GM21447 (cell line): Measurements from ENCODE around the gene MYOD1.

ENCODE experiments used
- ATAC-seq: cut with Tn5 transposase; IDR thresholded peaks from one replicate; pipeline ENCODE4 v1.9.1; 2021; ENCODE audit not compliant: unreplicated experiment

Gene MYOD1

DNA sequence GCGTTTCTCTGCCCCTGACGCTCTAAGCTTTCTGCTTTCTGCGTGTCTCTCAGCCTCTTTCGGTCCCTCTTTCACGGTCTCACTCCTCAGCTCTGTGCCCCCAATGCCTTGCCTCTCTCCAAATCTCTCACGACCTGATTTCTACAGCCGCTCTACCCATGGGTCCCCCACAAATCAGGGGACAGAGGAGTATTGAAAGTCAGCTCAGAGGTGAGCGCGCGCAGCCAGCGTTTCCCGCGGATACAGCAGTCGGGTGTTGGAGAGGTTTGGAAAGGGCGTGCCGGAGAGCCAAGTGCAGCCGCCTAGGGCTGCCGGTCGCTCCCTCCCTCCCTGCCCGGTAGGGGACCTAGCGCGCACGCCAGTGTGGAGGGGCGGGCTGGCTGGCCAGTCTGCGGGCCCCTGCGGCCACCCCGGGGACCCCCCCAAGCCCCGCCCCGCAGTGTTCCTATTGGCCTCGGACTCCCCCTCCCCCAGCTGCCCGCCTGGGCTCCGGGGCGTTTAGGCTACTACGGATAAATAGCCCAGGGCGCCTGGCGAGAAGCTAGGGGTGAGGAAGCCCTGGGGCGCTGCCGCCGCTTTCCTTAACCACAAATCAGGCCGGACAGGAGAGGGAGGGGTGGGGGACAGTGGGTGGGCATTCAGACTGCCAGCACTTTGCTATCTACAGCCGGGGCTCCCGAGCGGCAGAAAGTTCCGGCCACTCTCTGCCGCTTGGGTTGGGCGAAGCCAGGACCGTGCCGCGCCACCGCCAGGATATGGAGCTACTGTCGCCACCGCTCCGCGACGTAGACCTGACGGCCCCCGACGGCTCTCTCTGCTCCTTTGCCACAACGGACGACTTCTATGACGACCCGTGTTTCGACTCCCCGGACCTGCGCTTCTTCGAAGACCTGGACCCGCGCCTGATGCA lies at the start of gene MYOD1:
MYOD1 (plus strand) TSS at position 544 of the 910 bp plus-strand sequence; CDS start at position 756, 212 bp downstream.
- no peak for ATAC-seq

- ATAC-seq: no peak
Observed at GRCh38 chr11:17672469-17672868, 46.9 kb upstream of the MYOD1 start.

DNA sequence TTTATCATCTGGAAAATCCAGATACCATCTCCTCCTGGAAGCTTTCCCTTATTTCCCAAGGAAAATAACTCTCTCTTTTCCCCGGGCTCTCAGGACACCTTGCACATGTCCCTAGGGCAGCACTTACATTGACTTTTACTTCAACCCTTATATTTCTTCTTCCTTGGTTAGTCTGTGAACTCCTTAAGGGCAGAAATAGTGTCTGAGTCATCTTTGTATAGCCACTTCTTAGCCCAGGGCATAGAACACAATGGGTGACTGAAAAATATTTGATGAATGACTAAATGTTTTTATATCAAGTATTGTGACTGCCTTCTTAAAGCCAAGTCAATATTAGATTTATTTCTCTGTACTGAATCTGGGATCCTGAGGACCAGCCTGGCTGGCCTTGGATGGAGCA lies 45.4 kb upstream of the MYOD1 start:
- no peak for ATAC-seq

DNA sequence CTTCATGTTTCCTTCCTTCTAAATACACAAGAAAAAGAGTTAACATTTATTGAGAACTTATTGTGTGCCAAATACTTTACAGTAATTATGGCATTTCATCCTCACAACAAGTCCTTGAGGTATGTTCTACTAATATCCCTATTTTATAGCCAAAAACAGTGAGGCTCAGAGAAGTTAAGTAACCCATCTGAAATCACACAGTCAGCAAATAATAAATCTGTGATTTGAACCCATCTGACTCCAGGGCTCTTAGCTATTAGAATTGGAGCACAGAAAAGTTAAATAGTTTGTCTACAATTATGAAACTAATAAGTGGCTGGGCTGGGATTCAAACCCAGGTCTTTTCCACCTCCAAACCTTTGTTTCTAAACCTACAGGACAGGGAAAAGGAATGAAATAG lies 36.5 kb upstream of the MYOD1 start:
- ATAC-seq: no peak

DNA sequence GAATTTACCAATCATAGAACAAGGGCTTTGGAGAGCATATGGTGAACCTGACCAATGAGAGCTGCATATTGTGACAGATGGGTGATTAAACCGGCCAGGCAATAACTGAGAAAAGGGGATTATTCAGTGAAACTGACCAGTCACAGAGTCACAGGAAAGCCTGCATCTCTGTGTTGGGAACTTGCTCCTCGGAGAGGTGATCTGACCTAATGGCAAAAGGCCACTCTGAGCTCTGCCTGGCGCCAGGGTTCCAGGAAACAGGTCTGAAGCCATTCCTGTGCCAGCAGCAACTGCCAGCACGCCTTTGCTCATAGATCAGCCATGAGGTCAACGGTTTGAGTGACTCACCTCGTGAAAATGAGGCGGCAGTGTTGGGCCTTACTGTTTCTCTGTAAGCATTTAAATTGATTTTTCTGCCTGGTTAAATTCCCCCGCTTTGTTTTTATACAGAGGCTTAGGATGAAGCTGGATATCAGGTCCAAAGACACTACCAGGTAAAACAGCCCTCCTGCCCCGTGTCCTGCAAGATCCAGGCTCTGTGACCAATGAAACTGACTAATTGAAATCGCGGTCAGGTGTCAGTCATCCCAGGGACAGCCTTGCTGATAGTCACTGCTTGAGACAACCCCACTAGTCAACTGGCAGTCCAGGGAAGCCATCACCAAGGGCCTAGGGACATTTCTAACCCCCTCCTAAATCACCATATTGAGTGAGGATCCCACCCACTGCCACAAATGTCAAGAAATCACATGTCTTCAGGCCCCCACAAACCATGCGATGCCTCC lies 35.8 kb upstream of the MYOD1 start:
- ATAC-seq: no peak

DNA sequence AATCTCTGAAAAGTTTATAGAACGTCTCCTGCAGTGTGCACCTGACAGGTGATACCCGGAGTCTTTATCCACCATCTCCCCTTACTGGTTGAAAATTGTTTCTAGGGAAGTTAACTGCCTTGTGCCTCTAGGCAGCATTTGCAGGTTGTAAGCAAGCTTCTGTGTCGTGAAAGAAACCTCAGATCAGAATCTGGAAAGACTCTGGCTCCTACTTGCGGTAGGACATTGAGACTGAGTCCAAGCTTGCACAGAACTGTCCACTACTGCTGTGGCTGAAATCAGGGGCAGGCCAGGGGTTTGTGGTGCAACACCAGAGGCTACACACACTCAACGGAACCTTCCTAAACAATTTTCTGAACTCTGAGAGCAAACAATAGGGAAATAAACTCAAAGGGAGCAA lies 34.8 kb upstream of the MYOD1 start:
- no peak for ATAC-seq

DNA sequence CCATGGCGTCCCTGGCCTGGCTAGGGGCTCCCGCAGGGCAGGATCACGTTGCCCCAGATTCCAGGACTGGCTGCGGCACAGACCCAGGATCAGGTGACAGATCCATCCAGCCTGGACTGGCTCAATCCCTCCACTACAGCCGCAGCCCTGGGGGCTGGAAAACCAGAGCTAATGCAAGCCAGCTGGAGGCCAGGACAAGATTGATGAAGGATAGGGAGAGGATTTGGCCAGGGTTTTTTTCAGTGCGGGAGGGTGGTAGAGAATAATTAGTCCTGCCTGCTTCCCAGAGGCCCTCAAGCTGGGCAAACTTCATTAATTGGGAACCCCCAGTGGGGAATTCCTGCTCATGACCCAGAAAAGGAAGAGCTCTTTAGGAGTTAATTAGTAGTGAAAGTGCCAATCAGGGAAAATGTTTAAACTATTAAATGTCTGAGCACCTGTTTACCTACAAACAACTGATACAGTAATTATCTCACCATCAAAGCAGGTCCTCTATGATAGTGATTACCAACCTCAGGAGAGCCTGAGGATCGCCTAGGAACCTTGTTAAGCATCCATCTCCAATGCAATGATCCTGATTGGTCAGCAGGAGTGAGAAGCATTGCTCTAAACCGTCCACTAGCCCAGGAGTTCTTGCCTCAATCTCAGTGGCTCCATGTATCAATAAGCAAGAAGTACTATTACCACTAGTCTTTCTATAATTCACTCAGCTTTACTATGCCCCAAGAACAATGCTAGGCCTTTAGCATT lies 33.0 kb upstream of the MYOD1 start:
- no peak for ATAC-seq

- no peak for ATAC-seq
Observed at GRCh38 chr11:17687946-17688670, 31.3 kb upstream of the MYOD1 start.

DNA sequence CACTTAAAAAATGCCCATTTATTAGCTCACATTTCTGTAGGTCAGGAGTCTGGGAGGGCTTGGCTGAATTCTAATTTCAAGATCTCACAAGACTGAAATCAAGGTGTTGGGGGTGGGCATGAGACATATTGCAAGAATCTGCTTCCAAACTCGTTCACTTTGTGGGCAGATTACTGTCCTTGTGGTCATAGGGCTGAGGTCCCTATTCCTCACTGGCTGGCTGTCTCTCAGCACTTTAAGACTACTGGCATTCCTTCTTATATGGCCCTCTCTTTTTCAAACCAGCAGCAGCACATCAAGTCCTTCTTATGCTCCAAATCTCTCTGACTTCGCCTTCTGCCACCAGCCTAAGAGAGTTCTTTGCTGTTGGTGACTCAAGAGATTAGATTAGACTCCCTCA lies 27.8 kb upstream of the MYOD1 start:
- ATAC-seq: no peak

DNA sequence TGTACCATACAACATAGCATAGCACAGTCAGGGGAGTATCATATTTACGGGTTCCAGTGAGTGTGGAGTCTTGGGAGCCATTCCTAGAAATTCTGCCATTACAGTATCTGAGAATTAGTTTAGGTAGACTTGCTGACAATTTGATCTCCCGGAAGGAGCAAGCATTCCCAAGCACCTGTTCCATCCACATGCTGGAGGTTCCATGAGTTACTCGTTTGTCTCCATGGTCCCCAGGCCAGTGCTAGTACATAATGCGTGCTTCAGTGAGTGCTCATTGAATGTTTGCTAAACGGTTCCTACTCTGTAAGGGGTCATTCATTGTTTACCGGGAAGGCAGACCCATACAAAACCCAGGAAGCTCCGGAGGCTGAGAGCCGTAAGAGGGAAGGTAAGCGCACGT lies 27.4 kb upstream of the MYOD1 start:
- ATAC-seq: no peak

GRCh38 chr11:17692931-17693330 lies 26.4 kb upstream of the MYOD1 start:
- ATAC-seq: no peak

GRCh38 chr11:17693531-17693930 lies 25.8 kb upstream of the MYOD1 start:
- no peak for ATAC-seq

- no peak for ATAC-seq
Observed at GRCh38 chr11:17694494-17695110, 24.8 kb upstream of the MYOD1 start.

DNA sequence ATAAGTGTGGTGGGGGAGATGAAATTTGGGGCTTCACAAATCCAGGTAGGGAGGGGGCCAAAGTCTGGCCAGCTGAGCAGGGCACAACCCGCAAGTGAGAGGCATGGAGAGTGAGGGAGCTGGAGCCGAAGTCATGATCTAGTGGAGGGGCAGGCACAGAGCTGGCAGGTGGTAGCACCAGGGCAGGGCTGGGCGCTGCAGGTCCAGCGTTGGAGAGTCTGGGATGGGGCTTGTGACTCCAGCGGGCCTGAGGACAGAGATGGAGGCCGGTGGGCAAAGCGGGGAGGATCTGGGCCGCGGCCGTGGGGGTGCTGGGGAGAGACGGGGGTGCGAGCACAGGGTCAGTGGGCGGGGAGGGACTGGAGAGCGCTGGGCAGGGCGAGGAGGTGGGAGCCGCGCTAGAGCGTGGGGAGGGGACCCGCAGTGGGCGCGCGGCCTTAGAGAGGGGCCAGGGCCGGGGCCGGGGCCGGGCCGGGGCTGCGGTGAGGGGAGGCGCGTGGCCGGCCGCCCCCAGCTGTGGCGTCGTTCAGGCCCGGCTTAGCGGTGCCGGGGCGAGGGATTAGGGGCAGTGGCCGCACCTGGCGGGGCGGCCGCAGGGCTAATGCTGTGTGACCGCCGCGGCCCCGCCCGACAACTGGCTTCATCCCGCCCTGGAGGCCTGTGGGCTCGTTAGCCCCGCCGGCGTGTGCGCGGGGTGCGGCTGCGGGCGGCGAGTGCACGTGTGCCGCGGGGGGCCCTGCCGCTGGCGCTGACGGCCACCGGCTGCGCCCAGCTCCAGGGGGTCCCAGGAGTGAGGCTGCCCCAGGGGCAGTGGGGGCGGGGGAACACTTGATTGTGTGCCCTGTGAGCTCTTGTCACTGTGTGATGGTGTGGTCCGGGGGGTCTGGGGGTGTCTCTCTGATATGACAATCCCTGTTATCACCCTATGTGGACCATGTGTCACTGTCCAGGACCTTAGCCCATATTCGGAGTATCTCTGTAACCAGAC lies 23.6 kb upstream of the MYOD1 start:
- ATAC-seq: no peak

DNA sequence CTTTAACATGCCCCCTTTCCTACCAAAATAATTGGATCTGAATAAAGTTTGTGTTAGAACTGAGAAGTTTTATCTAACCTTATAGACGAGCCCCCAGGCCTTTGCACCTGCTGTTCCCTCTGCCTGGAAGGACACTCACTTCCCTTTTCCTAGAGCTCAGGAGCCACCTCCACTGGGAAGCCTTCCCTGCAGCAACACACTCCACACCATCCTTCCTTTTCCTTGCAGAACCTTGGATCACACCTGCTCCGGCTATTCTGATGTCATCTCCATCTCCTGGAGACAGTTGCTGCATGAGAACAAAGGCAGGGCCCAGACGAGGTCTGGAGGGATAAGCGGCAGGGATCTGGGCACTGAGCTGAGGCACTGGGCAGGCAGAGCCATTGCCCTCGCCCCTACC lies 22.6 kb upstream of the MYOD1 start:
- no peak for ATAC-seq

DNA sequence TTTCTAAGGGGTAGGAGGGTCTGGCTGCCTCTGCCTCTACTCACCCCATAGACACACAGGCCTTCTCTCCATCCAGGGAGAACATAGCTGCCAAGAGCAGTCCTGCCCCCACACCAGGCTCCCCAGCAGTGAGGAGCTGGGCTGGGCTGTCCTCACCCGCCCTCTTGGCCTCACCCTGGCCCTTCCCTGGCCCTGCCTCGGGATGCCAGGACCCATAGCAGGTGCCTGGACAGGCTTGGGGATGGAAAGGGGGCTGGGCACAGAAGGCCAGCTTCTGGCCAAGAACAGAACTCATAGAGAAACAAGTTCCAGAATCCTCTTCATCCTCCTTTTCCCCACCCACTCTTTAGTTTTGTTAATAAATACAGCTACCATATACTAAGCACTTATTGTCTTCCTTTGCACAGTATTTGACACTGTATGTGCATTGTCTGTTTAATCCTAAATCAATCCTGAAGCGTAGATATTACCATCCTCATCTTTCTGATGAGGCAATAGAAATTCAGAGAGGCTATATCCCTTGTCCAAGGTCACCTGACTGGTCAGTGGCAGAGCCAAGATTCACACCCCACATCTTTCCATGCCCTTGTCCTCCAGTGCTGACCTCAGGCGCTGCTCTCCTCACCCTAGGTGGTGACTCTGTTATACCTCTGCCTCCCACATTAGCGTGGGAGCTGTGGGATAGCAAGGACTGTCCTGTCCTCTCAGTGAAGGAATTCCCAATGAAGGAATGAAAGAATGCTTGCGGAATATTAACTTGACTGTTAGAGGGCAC lies 22.0 kb upstream of the MYOD1 start:
- no peak for ATAC-seq

- no peak for ATAC-seq
Observed at GRCh38 chr11:17699147-17700114, 19.9 kb upstream of the MYOD1 start.
